HepG2 (cell line): ENCODE results near the gene NTSR2. TPM values are rescaled to one million over a fixed set of nuclear protein-coding genes. Genes with fewer than 3 reads are reported as not detected.

Source experiments
- ATF7-NPFF ChIP-seq: sonication (generic); formaldehyde crosslinking; IDR thresholded peaks from 2 replicates; pipeline ENCODE4 v1.8.1; 2023; ENCODE audit warnings: mild to moderate bottlenecking, low read depth, missing genetic modification reagents, moderate library complexity
- E2F2 ChIP-seq: sonication (generic); formaldehyde crosslinking; IDR thresholded peaks from 2 replicates; pipeline ENCODE4 v1.4.0; 2020; ENCODE audit warnings: missing genetic modification reagents, borderline replicate concordance
- FOXK2 ChIP-seq: fragments of 450-650 bp; IDR thresholded peaks from 2 replicates; pipeline ENCODE4 v1.6.1; 2016
- GMEB2 ChIP-seq: IDR thresholded peaks from 2 replicates; pipeline ENCODE4 v1.6.1; 2016; ENCODE audit warnings: missing biosample characterization, missing genetic modification reagents, low read depth
- IKZF5 ChIP-seq: IDR thresholded peaks from 2 replicates; pipeline ENCODE4 v1.6.1; 2018; ENCODE audit warnings: missing genetic modification reagents, mild to moderate bottlenecking, missing compliant biosample characterization
- IRF2 ChIP-seq: IDR thresholded peaks from 2 replicates; pipeline ENCODE4 v1.6.1; 2018; ENCODE audit warnings: missing genetic modification reagents, missing compliant biosample characterization
- RFXAP ChIP-seq: sonication (generic); formaldehyde crosslinking; IDR thresholded peaks from 2 replicates; pipeline ENCODE4 v1.4.0; 2020; ENCODE audit warnings: missing genetic modification reagents, borderline replicate concordance
- SOX13 ChIP-seq, 3 experiments: fragments of 450-650 bp in 1 of 3; sonication (generic) in 1 of 3; formaldehyde crosslinking in 1 of 3; IDR thresholded peaks in 2 of 3; conservative IDR thresholded peaks in 1 of 3; 2 replicates each; pipeline versions ENCODE4 v1.5.0 to v1.6.1; 2016 to 2020; ENCODE audit warnings: antibody characterized with exemption in 1 of 3, mild to moderate bottlenecking in 1 of 3, missing compliant biosample characterization in 1 of 3, missing genetic modification reagents in 1 of 3, moderate library complexity in 1 of 3
- SRF ChIP-seq: IDR thresholded peaks from 2 replicates; pipeline ENCODE4 v1.6.1; 2011; ENCODE audit warnings: mild to moderate bottlenecking, low read depth, low read length, moderate library complexity
- TERF1 ChIP-seq: sonication (generic); formaldehyde crosslinking; IDR thresholded peaks from 2 replicates; pipeline ENCODE4 v1.8.0; 2022; ENCODE audit warnings: mild to moderate bottlenecking, missing genetic modification reagents, moderate library complexity
- ZBTB49 ChIP-seq: sonication (generic); formaldehyde crosslinking; IDR thresholded peaks from 2 replicates; pipeline ENCODE4 v1.4.0; 2020; ENCODE audit warnings: missing genetic modification reagents, borderline replicate concordance
- ZNF333 ChIP-seq: sonication (generic); formaldehyde crosslinking; IDR thresholded peaks from 2 replicates; pipeline ENCODE4 v1.4.0; 2020; ENCODE audit warnings: mild to moderate bottlenecking, missing genetic modification reagents, borderline replicate concordance
- ZNF354B ChIP-seq: sonication (generic); formaldehyde crosslinking; IDR thresholded peaks from 2 replicates; pipeline ENCODE4 v1.8.0; 2022; ENCODE audit warnings: mild to moderate bottlenecking, missing genetic modification reagents
- ZNF432 ChIP-seq: sonication (generic); formaldehyde crosslinking; IDR thresholded peaks from 2 replicates; pipeline ENCODE4 v1.5.0; 2020; ENCODE audit warnings: missing genetic modification reagents, mild to moderate bottlenecking, borderline replicate concordance
- ZNF629 ChIP-seq: sonication (generic); formaldehyde crosslinking; conservative IDR thresholded peaks from 2 replicates; pipeline ENCODE4 v1.5.0; 2020; ENCODE audit warnings: missing genetic modification reagents
- ZNF672 ChIP-seq: sonication (generic); formaldehyde crosslinking; IDR thresholded peaks from 2 replicates; pipeline ENCODE4 v1.8.1; 2022; ENCODE audit warnings: missing genetic modification reagents
- ZNF800 ChIP-seq: sonication (generic); formaldehyde crosslinking; IDR thresholded peaks from 2 replicates; pipeline ENCODE4 v1.4.0; 2020; ENCODE audit warnings: missing genetic modification reagents
- ZZZ3 ChIP-seq: sonication (generic); formaldehyde crosslinking; IDR thresholded peaks from 2 replicates; pipeline ENCODE4 v1.4.0; 2020; ENCODE audit warnings: missing genetic modification reagents, mild to moderate bottlenecking, borderline replicate concordance
- polyA plus RNA-seq, 8 experiments: library from polyadenylated mRNA; depleted of rRNA in 3 of 8; stranded (reverse) in 7 of 8; unstranded in 1 of 8; fragments of >200 nt; fragmentation: Illumina TruSeq in 4 of 8; extraction: Trizol in 4 of 8; gene quantifications; 2 replicates each; pipeline versions ENCODE4 v1.2.1 to v1.2.3, GENCODE V29; 2011 to 2016; ENCODE audit warnings: low read depth in 4 of 8, missing spikeins in 1 of 8, mixed read lengths in 1 of 8; ENCODE audit not compliant: insufficient read depth in 1 of 8
- total RNA-seq, 5 experiments: library from RNA; depleted of rRNA; stranded (reverse); fragments of >200 nt; fragmentation: Illumina TruSeq; extraction: Trizol; gene quantifications; 2 replicates each; pipeline ENCODE4 v1.2.3, GENCODE V29; 2016; ENCODE audit warnings: low read depth in 1 of 5

The NTSR2 gene
- total and polyA plus RNA-seq, 2 of the 13 experiments (the other 11 are each of a cell fraction or from before 2014, with no cell fraction given) = not detected

GRCh38 chr2:11669454-11670291, at the start of gene NTSR2 (continued):
- TF ChIP-seq SOX13 (IDR thresholded peaks at IDR 0.05) (no peak), SOX13 (CRISPR knock-in tag; conservative IDR thresholded peaks at IDR 0.05 in 1 of 2, IDR thresholded peaks at IDR 0.05 in 1 of 2) (peak in 1 of 2 experiments; percentile 72; a peak in 2 of 4 replicates), RFXAP (CRISPR knock-in tag) (peak; percentile 98), ZNF629 (peak; percentile 72), IRF2 (CRISPR knock-in tag) (peak; percentile 92; the same call in 1 of the 2 replicates), ZBTB49 (CRISPR knock-in tag) (peak; percentile 98), ZZZ3 (CRISPR knock-in tag) (peak; percentile 57; the same call in 1 of the 2 replicates), ZNF800 (peak; percentile 100), ZNF672 (CRISPR knock-in tag) (peak; percentile 92), ZNF432 (no peak), IKZF5 (CRISPR knock-in tag) (peak; percentile 93), GMEB2 (CRISPR knock-in tag) (0 out of 2 replicates have a peak, but pooled peaks have one; percentile 26), FOXK2 (no peak), ZNF354B (CRISPR knock-in tag) (peak; percentile 90; the same call in 1 of the 2 replicates), SRF (no peak), ATF7-NPFF (CRISPR knock-in tag) (peak; percentile 100), TERF1 (peak; percentile 99), E2F2 (peak; percentile 98; the same call in 1 of the 2 replicates), ZNF333 (CRISPR knock-in tag) (peak; percentile 83; the same call in 1 of the 2 replicates)
